Activated T-cell treated with anti-CD3 and anti-CD28 coated beads, Interleukin-2, amount 50 U/mL, for 1 hour (primary cell): ENCODE measurements around the gene YEATS4.
"Not testable (repeated sequence)": the region's sequence is repeated elsewhere in the genome, so short reads cannot be mapped to it uniquely, and the experiment has no call there.

Source experiments
- DNase-seq: peaks from one replicate; pipeline ENCODE4 v3.0.0-alpha.2; 2020

YEATS4 gene

DNA sequence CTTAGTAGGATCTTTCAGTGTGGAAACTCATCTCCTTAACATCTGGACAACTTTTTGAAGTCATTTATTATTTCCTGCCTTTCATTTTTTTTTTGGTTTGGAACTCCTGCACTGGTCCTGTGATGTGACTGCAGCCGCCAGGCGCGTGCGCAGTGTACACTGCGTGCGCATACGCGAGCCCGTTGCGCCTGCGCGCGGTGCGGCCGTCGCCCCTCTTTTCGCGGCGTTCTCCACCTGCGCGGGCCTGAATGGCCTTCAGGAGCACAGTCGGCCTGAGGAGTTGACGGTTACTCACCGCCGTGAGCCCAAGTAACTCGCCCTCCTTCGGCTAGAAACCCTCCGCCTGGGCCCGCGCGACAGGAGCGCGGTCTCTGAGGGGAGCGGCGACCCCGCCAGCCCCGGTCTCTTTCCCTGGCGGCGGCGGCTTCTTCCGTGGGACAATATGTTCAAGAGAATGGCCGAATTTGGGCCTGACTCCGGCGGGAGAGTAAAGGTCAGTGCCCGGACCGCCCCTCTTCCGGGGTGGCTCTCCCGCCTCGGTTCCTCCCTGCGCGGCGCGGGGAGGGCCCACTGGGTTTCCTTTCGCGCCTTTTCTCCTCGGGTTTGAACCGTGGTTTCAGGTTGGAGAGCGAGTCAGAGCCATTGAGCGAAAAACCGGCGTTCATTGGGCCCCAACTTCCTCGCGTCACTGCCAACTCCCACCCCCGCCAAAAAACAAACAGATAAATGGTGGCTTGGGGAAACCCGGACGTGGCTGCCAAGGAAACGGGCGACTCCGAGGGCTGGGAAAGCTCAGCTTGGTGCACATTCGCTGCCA, at the start of gene YEATS4:
TSS of gene YEATS4 (plus strand) at position 213 of the 817 bp plus-strand sequence. CDS start at position 443, 230 bp downstream.
- peak; percentile 84 for DNase-seq

GRCh38 chr12:69313209-69313608, 46.3 kb upstream of the YEATS4 start:
- no peak for DNase-seq

GRCh38 chr12:69316784-69317183, 42.8 kb upstream of the YEATS4 start:
- not testable (repeated sequence) for DNase-seq

GRCh38 chr12:69317233-69317632, 42.3 kb upstream of the YEATS4 start:
- DNase-seq, result not testable (repeated sequence)

DNA sequence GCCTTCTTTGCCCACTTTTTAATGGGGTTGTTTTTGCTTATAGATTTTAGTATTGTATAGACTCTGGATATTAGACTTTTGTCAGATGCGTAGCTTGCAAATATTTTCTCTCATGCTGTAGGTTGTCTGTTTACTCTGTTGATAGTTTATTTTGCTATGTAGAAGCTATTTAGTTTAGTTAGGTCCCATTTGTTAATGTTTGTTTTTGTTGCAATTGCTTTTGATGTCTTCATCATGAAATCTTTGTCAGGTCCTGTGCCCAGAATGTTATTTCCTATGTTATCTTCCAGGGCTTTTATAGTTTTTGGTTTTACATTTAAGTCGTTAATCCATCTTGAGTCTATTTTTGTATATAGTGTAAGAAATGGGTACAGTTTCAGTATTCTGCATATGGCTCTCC, 41.3 kb upstream of the YEATS4 start:
- DNase-seq, result no peak

DNA sequence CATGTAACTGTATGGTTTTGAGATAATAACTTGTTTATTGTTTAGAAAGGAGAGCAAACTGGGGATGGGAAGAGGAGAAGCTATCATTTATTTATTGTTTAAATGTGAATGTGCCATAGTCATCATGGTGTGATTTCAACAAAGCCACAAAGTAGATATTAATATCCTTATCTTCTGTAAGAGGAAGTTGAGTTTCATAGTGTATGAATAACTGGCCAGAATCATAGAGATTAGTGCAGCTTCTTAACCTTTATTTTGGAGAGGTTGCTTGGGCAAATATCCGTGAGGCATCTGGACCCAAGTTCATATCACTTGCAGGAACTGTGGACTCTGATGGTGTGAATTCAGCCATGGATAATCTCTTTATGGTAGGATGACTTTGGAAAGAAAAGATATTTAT, 38.2 kb upstream of the YEATS4 start:
- DNase-seq, result no peak

DNA sequence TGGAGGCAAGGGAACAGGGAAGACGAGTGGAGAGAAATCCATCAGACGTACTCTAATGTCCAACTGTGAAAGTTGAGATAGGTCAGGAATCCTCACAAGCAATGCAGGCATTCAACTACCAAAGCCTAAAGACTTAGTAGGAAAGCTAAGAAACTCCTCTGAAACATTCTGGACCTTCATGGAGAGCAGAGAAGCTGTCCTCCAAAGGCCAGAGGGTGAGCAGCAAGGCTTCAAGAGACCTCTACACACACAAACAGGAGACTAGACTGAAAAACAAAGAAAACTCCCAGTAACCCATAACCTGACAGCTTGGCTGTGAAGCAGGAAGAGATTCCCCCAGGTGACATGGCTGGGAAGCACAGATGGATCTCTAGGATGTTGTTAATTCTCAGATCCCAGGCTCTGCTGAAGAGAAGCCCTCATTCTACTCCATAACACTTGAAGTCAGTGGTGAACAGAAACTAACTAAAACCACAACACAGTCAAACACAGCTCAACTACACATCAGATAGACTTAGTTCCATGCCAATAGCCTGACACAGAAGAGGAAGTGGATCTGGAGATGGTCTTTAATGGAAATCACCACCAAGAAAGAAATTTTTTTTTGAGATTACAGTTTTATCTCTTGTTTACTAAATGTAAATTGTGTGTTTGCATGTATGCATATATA, 34.6 kb upstream of the YEATS4 start:
- DNase-seq, result no peak

DNA sequence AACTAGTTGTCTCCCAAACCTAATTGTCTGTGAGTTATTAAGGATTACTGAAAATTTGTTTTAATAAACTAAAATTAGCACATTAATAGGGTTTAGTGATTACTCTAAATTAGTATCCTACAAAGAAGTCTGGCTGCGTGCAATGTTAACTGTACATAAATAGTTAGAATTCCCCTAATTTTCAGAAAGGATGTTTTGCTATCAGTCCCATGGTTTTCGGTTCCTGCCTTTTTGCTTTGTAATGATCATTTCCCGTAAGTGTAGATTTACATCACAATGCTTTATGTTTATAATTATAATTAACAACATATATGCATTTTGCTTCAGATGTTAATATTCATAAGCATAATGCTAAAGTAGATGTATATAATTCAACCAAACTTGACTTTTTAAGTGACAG, 31.1 kb upstream of the YEATS4 start:
- DNase-seq, result no peak

DNA sequence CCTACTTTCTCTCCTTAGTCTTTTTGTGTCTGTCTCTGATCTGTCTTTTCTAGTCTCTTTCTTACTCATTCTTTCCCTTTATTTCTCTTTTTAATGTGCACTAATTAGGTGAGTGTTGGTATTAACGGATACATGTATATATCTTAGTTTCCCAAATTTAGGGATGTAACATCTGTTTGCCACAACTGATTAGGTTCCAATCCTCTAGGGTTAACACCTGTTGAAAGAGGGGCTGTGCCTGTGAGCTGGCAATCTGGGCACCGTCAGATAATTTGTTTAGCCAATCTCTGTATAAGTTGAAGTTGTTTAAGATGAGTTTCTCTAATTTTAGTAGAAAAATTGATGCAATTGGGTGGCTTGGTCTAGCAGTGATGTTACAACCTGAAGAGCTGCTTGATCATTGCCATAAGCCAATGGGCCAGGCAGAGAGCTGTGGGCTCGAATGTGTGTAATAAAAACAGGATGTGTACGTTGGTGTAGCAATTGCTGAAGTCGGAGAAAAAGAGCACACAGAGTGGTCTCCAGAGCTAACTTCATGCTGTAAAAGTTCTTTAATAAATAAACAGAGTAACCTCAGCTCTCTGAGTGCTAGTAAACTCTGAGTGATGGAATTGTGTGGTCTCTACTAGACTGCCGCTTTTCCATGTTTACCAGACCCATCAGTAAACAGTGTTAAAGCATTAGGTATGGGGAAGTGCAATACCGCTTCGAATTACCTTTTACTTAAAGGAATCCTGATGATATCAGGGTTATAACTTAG, 29.7 kb upstream of the YEATS4 start:
- no peak for DNase-seq

DNA sequence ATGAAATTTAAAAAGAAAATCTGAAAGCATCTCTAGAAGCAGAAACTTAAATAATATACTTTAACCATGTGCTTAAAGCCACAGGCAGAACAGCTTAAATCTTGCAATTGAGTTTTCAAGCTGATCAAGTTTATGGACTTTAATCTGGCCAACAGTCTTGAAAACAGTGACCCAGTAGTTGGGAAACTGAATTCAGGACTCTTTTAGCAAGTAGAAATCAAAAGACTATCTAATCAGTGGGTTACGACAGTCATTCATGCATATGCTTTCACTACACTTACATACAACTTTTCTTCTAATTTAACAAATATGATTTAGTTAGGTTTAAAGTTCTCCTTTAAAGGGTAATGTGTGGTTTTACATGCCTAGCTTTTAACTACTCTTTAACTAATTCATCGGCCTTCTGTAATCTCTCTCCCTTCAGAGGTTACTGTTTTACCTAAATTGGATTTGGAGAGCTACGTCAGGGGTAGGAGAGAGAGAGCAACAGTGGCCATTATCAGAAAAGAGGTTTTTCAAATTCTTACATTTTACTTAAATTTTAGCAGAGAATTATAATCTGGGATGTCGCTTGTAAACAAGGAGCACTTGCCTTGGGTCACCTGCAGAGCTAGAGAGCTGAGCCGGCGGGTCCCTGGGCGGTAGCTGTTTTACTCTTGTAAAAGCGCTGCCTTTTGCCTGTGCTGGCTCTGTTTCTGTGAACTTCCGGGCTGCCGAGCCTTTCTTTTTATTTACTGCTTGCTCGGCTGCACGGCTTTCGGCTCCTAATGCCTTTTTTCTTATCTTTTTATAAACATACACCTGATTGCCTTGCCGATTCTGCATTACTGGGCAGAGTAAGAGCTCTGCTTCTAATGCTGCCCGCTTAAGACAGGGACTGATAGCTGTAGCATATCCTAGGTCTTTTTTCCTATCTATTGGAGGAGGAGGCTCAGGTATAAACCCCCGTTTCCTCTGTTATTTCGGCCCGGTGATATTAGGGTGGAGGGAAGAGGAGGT, 28.8 kb upstream of the YEATS4 start:
- peak; percentile 65 for DNase-seq

GRCh38 chr12:69331519-69331908, 28.0 kb upstream of the YEATS4 start:
- DNase-seq, result no peak

DNA sequence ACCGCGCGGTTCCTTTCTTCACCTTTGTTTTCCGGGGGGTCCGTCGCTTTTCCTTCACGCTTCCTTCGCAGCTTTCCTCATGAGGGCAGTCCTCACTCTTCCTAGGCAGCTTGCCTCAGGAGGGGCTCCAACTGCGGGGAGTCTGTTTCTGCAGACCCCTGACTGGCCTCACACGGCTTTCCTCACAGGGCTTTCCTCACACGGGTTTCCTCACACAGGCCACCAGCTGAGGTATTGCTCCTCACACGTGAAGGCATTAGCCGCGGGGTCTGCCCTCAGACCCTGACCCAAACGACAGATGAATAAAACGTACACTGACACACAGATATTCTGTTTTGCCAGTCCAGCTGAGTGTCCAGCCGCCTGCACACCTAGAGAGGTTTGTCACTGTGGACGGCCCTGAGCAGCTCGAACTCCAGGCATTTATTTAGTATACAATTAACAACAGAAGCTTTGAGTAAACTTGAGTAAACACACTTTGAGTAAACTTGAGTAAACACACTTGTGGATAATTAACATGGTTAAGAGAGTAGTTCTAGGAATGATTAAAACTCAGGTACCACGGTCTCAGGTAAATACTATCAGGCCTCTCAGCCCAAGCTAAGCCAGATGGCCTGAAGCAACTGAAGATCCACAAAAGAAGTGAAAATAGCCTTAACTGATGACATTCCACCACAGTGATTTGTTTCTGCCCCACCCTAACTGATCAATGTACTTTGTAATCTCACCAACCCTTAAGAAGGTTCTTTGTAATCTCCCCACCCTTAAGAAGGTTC, 27.4 kb upstream of the YEATS4 start:
- no peak for DNase-seq

GRCh38 chr12:69332815-69333358, 26.7 kb upstream of the YEATS4 start:
- DNase-seq, result no peak

DNA sequence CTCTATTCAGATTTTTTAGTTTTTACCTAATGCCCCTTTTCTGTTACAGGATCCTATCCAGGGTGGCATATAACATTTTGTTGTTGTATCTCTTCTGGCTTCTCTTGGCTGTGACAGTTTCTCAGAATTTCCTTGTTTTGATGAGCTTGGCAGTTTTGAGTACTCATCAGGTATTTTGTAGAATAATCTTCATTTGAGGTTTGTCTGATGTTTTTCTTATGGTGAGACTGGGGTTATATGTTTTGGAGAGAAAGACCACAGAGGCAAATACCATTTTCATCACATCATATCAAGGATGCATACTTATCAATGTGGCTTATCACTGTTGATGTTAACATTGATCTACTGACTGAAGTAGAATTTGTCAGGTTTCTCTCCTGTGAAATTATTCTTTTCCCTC, 25.4 kb upstream of the YEATS4 start:
- DNase-seq, result no peak

DNA sequence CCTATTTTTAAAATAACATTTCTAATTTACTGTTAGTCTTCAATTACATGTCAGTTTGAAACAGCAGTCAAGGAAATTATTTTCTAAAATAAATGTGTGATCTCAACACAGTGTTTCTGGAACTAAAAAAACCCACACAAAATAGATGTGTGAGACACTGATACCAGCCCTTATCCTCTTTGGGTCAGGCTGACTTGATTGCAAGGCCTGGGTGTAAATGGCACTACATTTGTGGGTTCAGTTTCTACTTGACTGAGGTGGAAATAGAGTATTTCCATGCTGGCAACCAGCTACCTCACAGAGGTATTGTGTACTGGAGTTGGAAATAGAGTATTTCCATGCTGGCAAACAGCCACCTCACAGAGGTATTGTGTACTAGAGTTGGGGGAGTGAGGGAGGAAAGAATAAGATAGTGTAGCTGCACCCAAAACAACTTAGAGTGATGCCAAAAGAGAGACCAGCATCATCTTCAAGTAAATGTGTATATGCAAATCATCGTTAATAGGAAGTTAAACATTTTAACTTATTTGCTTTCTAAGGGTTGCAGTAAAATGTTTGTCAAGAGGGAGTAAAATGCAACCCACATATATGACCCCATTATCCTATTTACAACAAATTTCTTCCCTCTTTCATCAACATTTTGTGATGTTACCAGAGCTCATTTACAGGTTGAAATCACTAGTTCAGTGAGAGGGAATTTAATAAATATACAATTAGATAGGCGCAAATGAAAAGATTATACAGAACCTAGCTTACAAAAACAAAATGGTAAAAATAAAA, 22.0 kb upstream of the YEATS4 start:
- DNase-seq, result no peak

DNA sequence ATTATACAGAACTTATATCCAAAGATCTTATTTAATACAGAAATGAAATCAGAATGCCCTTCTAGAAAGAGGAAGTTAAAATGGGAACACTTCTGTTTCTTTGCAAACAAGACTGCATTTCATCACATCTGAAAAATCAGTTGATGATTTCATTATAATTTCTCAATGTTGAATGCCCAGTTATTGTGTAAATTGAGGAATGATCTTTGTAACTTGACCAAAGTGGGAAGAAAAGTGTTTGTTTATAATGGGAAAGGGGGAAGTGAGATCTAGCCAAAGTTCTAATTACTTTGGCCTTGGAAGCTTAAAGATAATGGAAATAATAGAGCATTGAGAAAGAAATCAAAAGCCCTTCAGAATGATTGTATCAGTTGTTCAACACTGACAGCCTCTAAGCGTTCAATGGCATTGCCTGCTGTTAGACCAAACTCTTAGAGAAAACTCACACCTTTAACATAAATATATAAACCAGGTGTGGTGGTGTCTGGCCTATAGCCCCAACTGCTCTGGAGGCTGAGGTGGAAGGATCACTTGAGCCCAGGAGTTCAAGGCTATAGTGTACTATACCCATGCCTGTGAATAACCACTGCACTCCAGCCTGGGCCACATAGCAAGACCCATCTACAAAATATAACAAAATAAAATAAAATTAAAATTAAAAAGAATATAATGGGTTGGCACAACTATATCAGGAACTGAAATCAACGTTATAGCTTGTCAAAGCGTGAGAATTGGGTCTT, 21.3 kb upstream of the YEATS4 start:
- no peak for DNase-seq

DNA sequence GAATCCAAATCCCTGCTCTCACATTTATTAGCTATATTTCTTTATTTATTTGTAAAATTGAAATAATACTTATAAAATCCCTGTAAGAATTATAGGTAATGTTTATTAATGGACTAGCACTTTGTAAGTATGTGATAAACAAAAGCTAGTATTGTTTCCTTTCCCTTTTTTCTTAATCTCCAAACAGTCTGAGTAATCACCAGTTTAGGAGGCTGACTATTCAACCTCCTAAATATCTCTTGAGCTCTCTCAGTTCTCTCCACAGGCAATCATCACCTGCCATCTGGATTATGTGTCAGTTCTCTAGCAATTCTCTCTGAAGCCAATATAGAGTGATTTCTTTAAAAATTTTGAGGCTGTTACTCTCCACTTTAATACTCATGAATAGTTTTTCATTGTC, 20.6 kb upstream of the YEATS4 start:
- DNase-seq, result no peak

- no peak for DNase-seq
Measured at GRCh38 chr12:69339999-69340398, 19.5 kb upstream of the YEATS4 start.

- DNase-seq, result no peak
Measured at GRCh38 chr12:69341328-69341727, 18.2 kb upstream of the YEATS4 start.

DNA sequence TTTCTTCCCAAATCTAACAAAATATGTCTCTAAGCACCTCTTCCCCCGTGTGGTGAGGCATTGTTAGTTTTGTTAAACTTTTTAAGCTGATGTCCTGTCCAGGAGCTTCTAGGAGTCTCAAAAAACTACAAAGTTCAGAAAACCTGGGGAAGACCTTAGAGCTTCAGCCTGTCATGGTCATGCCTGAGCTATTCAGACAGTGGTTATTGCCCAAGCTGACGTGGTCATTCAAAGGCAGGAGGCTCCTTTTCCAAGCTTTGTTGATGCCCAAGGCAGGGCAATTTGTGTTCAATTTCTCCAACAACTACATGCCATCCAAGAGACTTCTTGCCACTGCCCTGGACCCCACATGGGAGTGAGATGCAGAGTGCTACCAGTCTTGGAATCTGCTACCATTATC, 17.1 kb upstream of the YEATS4 start:
- DNase-seq, result no peak
